Stimulated activated CD4-positive, alpha-beta T cell treated with anti-CD3 and anti-CD28 coated beads, Interleukin-1b, Interleukin-23, amount 100 ng/mL, for 48 hours (primary cell): ENCODE results near the gene ARID5B.
"Not testable (repeated sequence)": the region's sequence is repeated elsewhere in the genome, so short reads cannot be mapped to it uniquely, and the experiment has no call there.

Experiments
- DNase-seq: peaks from one replicate; pipeline ENCODE4 v3.0.0-alpha.2; 2020

The ARID5B gene

DNA sequence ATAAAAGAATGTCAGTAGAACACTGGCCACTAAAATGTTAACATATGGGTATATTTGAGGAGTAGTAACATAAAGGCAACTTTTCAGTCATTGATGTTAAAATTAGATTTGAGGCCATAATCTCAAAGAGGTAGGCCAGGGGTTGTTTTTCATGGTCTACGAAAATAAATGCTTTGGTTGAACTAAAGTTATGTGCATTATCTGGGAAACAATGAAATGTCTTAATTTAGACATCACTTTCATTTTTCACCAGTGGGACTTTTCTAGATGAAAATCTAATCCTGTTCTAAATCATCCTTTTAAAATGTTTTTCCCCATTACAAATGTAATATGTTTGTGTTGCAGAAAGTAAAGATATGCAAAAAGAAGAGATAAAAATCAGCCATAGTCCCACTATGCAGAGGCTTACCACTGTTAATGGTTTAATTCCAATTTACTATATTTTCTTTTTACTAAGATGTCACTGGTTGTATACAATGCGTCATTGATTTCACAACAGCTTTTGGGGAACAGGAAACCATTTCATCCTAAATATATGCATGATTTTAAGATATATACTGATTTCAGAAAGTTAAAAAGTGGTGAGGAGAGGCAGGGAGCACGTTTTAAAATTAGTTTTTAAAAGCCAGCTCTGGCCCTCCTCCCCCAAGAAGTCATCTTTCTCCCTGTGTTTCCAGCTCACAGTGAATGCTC, 64.3 kb downstream of the ARID5B start:
- no peak for DNase-seq

DNA sequence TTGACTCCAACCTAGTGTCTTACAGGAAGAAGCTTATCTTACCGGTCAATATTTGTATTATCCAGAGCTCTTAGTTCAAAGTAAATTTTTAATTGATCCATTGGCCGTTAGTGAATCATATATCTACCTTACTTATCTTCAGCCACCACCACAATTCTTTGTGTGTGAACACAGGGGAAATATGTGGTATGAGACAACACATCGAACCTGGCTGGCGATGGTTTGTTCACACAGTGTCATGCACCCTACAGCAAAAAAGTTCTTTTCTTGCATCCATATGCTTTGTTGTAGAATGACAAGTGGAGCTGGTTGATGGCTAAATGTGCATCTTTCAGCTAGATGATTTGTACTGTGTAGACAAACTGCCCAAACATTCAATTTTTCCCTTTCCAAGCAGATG, 65.8 kb downstream of the ARID5B start:
- DNase-seq = no peak

GRCh38 chr10:61970182-61971002, 68.9 kb downstream of the ARID5B start:
- no peak for DNase-seq

- DNase-seq = no peak
Observed at GRCh38 chr10:61971003-61971325, 69.5 kb downstream of the ARID5B start.

- no peak for DNase-seq
Observed at GRCh38 chr10:61973169-61973568, 71.7 kb downstream of the ARID5B start.

- no peak for DNase-seq
Observed at GRCh38 chr10:61973906-61974305, 72.4 kb downstream of the ARID5B start.

GRCh38 chr10:61974601-61975390, 73.3 kb downstream of the ARID5B start:
- no peak for DNase-seq

DNA sequence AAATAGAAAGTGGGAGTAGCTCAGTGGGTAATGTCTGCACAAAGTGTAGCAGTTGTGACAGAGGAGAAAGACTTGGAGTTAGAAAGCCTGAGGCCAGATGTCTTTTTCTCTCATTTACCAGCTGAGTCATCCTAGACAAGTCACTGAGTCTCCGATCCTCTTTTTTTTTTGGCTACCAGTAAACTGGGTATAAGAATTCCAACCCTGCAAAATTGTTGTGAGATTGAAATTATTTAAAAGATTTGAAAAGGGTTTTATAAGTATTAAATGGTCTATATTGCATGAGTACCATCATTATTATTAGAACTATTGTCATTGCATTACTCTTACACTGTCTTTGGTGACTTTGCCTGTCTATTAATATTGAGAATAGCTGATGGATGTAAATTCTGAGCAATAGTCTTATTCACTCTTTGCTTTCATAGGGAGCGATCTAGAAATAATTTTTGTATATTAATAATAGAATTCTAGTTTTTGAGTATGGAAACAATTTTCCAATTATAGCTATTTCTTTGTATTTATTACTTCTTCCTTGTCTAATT, 74.0 kb downstream of the ARID5B start:
- no peak for DNase-seq

GRCh38 chr10:61976951-61977721, 75.6 kb downstream of the ARID5B start:
- DNase-seq = not testable (repeated sequence)

- no peak for DNase-seq
Observed at GRCh38 chr10:61978965-61979364, 77.5 kb downstream of the ARID5B start.

- no peak for DNase-seq
Observed at GRCh38 chr10:61981460-61981859, 80.0 kb downstream of the ARID5B start.

GRCh38 chr10:61983255-61983654, 81.8 kb downstream of the ARID5B start:
- no peak for DNase-seq

- DNase-seq = no peak
Observed at GRCh38 chr10:61984803-61985418, 83.4 kb downstream of the ARID5B start.

- DNase-seq = no peak
Observed at GRCh38 chr10:61985715-61986114, 84.2 kb downstream of the ARID5B start.

DNA sequence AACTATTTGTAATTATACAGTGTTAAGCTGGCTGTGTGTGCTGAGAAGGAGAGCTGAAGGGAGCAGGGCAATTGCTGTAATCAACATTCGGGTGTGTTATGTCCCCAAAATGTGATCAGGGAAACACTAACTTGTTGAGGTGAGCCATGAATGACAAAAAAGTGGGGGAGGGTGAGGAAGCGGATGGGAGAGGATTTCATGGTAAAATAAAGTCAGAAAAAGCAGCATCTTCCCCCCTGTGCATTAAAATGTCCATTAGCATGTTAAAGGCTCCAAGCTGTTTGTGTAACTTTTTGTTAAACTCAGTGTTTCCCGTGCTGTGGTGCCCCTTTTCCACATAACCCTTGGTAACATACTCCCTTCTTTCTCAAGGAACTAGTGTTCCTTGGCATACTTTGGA, 84.9 kb downstream of the ARID5B start:
- no peak for DNase-seq

DNA sequence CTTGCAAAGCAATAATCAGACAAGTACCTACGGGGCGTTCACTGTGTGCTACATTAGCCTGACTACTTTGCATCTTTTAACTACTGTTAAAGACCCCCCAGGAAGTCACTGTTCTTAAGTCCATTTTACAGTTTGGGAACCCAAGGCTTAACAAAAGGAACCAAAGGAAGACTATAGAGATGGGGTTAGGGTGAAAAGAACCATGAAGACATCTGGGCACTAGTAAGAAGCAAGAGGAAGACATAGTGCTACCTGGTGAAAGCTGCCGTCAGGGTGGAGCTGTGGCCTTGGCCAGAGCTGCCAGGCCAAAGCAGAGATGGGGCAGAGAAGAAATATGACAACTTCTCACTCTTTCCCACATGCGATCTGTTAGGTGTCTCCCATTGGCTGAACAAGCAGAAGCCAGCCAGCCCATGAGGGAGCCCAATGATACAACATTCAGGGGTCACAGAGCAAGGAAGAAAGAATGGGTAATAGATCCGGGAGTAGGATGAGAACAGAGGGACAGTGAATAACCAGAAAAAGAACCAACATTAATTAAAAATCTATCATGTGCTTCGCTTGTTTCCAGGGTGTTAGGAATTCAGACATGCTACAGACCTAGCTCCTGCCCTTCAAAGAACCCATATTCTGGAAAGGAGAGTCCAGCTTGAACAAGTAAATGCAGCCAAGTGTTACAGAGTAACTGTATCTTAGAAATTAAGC, 85.4 kb downstream of the ARID5B start:
- DNase-seq = no peak

DNA sequence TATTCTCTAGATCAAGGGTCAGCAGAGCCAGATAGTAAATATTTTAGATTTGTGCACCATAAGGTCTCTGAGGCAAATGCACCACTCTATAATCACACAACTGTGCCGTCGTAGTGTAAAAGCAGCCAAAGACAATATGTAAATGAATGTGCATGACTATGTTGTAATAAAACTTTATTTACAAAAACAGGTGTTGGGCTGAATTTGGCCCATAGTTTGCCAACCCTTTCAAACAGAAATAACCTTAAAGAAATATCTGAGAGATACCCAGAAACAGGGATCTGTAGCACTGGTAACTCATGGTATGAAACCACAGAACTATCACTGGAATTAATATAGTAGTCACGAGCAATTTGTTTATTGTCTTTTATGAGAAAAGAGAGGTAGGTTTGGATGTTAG, 86.0 kb downstream of the ARID5B start:
- no peak for DNase-seq

DNA sequence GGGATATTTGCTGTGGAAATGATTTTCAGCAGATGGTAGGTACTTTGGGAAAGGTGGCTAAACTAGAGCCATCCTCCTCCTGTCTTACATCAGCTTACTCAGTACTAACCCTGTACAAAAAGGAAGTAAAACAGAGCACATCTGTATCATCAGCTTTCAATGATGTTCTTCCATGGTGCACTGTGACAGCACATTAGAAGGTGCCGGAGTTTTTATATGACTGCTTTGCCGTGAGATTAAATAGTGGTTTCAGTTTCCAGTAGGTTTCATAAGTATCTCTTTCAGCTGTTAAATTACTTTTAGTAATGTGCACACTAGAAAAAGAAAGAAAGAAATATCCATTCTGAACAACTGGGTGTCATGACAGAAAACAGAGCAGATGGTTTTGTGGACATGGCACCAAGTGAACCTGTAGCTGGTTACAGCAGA, 86.5 kb downstream of the ARID5B start:
- peak; percentile 45 for DNase-seq

DNA sequence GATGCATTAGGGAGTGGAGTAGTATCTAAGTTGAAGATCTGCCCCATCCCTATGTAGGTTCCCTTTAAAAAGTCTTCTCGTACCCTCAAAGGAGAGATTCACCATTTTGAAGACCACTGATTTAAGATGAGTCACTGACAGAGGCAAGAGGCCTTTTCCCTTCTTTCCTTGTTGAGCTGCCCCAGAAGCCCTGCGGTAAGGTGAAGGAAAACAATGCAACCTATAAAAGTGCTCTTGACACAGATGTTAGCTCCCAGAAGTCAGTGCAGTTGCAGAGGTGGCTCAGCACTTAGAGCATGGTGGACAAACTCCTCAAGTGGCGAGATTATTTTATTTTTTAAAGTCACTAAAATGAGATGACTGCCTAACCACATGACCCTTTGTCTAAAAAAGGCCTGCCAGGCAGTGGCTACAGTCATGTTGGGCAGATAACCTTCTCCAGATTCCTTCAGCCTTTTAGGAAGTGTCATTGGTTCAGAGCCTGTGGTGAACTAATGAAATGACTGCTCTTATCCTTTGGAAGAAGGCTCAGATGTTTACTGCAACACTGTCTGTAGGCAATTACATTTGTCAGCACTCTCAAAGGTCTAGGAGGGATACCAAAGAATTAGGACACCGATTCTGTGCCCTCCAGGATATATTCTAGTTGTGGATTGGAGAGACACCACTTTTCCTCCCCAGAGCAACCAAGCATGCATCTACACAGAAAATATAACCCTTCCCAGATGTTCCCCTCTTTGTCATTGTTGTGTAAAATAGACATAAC, 88.7 kb downstream of the ARID5B start:
- no peak for DNase-seq

DNA sequence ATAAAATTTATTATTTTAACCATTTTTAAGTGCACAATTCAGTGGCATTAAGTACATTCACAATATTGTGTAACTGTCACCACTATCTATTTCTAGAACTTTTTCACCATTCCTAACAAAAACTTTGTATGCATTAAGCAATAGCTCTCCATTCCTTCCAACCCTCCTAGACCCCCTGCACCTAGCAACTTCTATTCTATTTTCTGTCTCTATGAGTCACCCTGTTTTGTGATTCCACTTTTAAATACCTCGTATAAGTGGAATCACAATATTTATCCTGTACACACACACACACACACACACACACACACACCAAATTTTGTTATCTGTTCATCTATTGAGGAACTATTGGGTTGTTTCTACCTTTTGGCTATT, 89.2 kb downstream of the ARID5B start:
- DNase-seq = no peak

- no peak for DNase-seq
Observed at GRCh38 chr10:61991166-61991565, 89.7 kb downstream of the ARID5B start.
